Measurements from ENCODE around the gene PFN2.

The PFN2 gene

GRCh38 chr3:149967086-149967685, 3.5 kb downstream of the PFN2 start:
- Histone ChIP-seq H3K79me2 (ENCODE audit: insufficient read depth, low read length) (no peaks in the 10 kb centered on the region), H3K4me3 (ENCODE audit: low read depth in 1 of 2, low read length in 2 of 2) (no peak overlapping the region), H3K4me2 (ENCODE audit: insufficient read depth, low read length) (no peak overlapping the region), H3K36me3 (ENCODE audit: insufficient read depth, low read length) (no peaks in the 10 kb centered on the region), H3K27me3 (ENCODE audit: insufficient read depth, low read length, poor library complexity) (no peaks in the 10 kb centered on the region), H3K4me1 (ENCODE audit: insufficient read depth, low read length) (peaks cover 19% of the 10 kb centered on the region), H4K20me1 (ENCODE audit: insufficient read depth, low read length) (no peaks in the 10 kb centered on the region), H2AFZ (ENCODE audit: low read depth, low read length) (no peak overlapping the region), H3K9me3 (ENCODE audit: insufficient read depth, low read length, severe bottlenecking) (no peaks in the 10 kb centered on the region), H3K27ac (ENCODE audit: low read length) (no peak overlapping the region), H3K9ac (ENCODE audit: low read depth, low read length) (no peak overlapping the region)
- ATAC-seq (ENCODE audit: insufficient read depth, low read depth) (no peak), DNase-seq (no peak)
- TF ChIP-seq EZH2 (IDR thresholded peaks at IDR 0.05; ENCODE audit: borderline replicate concordance, low read depth, low read length, severe bottlenecking) (no peak), CTCF (IDR thresholded peaks at IDR 0.05; ENCODE audit: borderline replicate concordance, extremely low read depth, low read length, poor library complexity, severe bottlenecking) (peak; percentile 65)

GRCh38 chr3:149965278-149965677, 5.4 kb downstream of the PFN2 start:
- TF ChIP-seq EZH2 (IDR thresholded peaks at IDR 0.05; ENCODE audit: borderline replicate concordance, low read depth, low read length, severe bottlenecking), result no peak
- TF ChIP-seq CTCF (IDR thresholded peaks at IDR 0.05; ENCODE audit: borderline replicate concordance, extremely low read depth, low read length, poor library complexity, severe bottlenecking), result no peak
- DNase-seq, result no peak
- H3K79me2 ChIP-seq (ENCODE audit: insufficient read depth, low read length), result no peaks in the 10 kb centered on the region
- H3K36me3 ChIP-seq (ENCODE audit: insufficient read depth, low read length), result no peaks in the 10 kb centered on the region
- H3K9ac ChIP-seq (ENCODE audit: low read depth, low read length), result no peak overlapping the region
- H4K20me1 ChIP-seq (ENCODE audit: insufficient read depth, low read length), result no peaks in the 10 kb centered on the region
- H3K27ac ChIP-seq (ENCODE audit: low read length), result no peak overlapping the region
- no peak overlapping the region for H2AFZ ChIP-seq (ENCODE audit: low read depth, low read length)
- H3K4me3 ChIP-seq (ENCODE audit: low read depth in 1 of 2, low read length in 2 of 2), result no peak overlapping the region
- no peak for ATAC-seq (ENCODE audit: insufficient read depth, low read depth)
- H3K27me3 ChIP-seq (ENCODE audit: insufficient read depth, low read length, poor library complexity), result no peaks in the 10 kb centered on the region
- H3K4me2 ChIP-seq (ENCODE audit: insufficient read depth, low read length), result no peak overlapping the region
- H3K9me3 ChIP-seq (ENCODE audit: insufficient read depth, low read length, severe bottlenecking), result no peaks in the 10 kb centered on the region
- peaks cover 12% of the 10 kb centered on the region; the same call in 1 of the 2 replicates for H3K4me1 ChIP-seq (ENCODE audit: insufficient read depth, low read length)

GRCh38 chr3:149964291-149964690, 6.4 kb downstream of the PFN2 start:
- ATAC-seq (ENCODE audit: insufficient read depth, low read depth) (no peak), DNase-seq (no peak)
- Histone ChIP-seq H3K4me3 (ENCODE audit: low read depth in 1 of 2, low read length in 2 of 2) (no peak overlapping the region), H3K27ac (ENCODE audit: low read length) (no peak overlapping the region), H3K79me2 (ENCODE audit: insufficient read depth, low read length) (no peaks in the 10 kb centered on the region), H3K9me3 (ENCODE audit: insufficient read depth, low read length, severe bottlenecking) (no peaks in the 10 kb centered on the region), H4K20me1 (ENCODE audit: insufficient read depth, low read length) (no peaks in the 10 kb centered on the region), H3K36me3 (ENCODE audit: insufficient read depth, low read length) (no peaks in the 10 kb centered on the region), H3K27me3 (ENCODE audit: insufficient read depth, low read length, poor library complexity) (no peaks in the 10 kb centered on the region), H2AFZ (ENCODE audit: low read depth, low read length) (no peak overlapping the region), H3K4me2 (ENCODE audit: insufficient read depth, low read length) (no peak overlapping the region), H3K9ac (ENCODE audit: low read depth, low read length) (no peak overlapping the region), H3K4me1 (ENCODE audit: insufficient read depth, low read length) (peaks cover 3% of the 10 kb centered on the region; the same call in 1 of the 2 replicates)
- TF ChIP-seq EZH2 (IDR thresholded peaks at IDR 0.05; ENCODE audit: borderline replicate concordance, low read depth, low read length, severe bottlenecking), result no peak
- no peak for TF ChIP-seq CTCF (IDR thresholded peaks at IDR 0.05; ENCODE audit: borderline replicate concordance, extremely low read depth, low read length, poor library complexity, severe bottlenecking)
